GM23338 (cell line): ENCODE results near the gene ZBTB45. TPM values are rescaled to one million over a fixed set of nuclear protein-coding genes. Genes with fewer than 3 reads are reported as not detected.
A peak's percentile ranks its signal among the peaks of the same experiment; 100 is the strongest.
"Not testable (repeated sequence)": the region's sequence is repeated elsewhere in the genome, so short reads cannot be mapped to it uniquely, and the experiment has no call there.

Source experiments
- ATAC-seq: fragments of 200-7000 bp; cut with Tn5 transposase; 3 replicates; pipeline ENCODE4 v1.9.1; 2020
- DNase-seq: peaks from one replicate; pipeline ENCODE4 v3.0.0-alpha.2; 2015; ENCODE audit warnings: low spot score
- H2AFZ ChIP-seq: fragments of 200-600 bp; sonication (generic); 2 replicates; pipeline ENCODE4 v1.8.0; 2016; ENCODE audit warnings: antibody characterized with exemption, mild to moderate bottlenecking, moderate library complexity
- H3F3A ChIP-seq: fragments of 200-600 bp; sonication (generic); replicated peaks from 2 replicates; pipeline ENCODE4 v1.8.0; 2017; ENCODE audit warnings: antibody characterized with exemption, mixed run types, low read depth
- H3K27ac ChIP-seq: fragments of 200-600 bp; sonication (generic); 2 replicates; pipeline ENCODE4 v1.6.1; 2016; ENCODE audit warnings: low read depth
- H3K27me3 ChIP-seq: fragments of 200-600 bp; sonication (generic); 2 replicates; pipeline ENCODE4 v1.8.0; 2016; ENCODE audit warnings: mild to moderate bottlenecking, mixed run types, moderate library complexity; ENCODE audit not compliant: insufficient read depth
- H3K36me3 ChIP-seq: fragments of 200-600 bp; sonication (generic); 2 replicates; pipeline ENCODE4 v1.8.0; 2016; ENCODE audit warnings: mild to moderate bottlenecking; ENCODE audit not compliant: insufficient read depth
- H3K4me1 ChIP-seq: fragments of 200-600 bp; sonication (generic); 2 replicates; pipeline ENCODE4 v1.8.0; 2016; ENCODE audit warnings: mild to moderate bottlenecking, moderate library complexity; ENCODE audit not compliant: insufficient read depth
- H3K4me2 ChIP-seq: fragments of 200-600 bp; sonication (generic); 2 replicates; pipeline ENCODE4 v1.7.1; 2017; ENCODE audit warnings: mixed run types
- H3K4me3 ChIP-seq: fragments of 200-600 bp; sonication (generic); 2 replicates; pipeline ENCODE4 v1.6.1; 2016; ENCODE audit warnings: mixed run types
- H3K79me2 ChIP-seq: fragments of 200-600 bp; sonication (generic); replicated peaks from 2 replicates; pipeline ENCODE4 v1.8.0; 2017; ENCODE audit warnings: mild to moderate bottlenecking; ENCODE audit not compliant: insufficient read depth
- H3K9me2 ChIP-seq: fragments of 200-600 bp; sonication (generic); 2 replicates; pipeline ENCODE4 v1.8.0; 2017; ENCODE audit not compliant: insufficient read depth
- H4K20me1 ChIP-seq: fragments of 200-600 bp; sonication (generic); replicated peaks from 2 replicates; pipeline ENCODE4 v1.8.0; 2017; ENCODE audit warnings: mild to moderate bottlenecking; ENCODE audit not compliant: insufficient read depth
- H3K27ac Mint-ChIP-seq: 2 replicates; pipeline ENCODE4 v1.8.0; 2020; ENCODE audit warnings: inconsistent platforms, mild to moderate bottlenecking, moderate library complexity, mixed read lengths
- H3K27me3 Mint-ChIP-seq: 3 replicates; pipeline ENCODE4 v1.8.0; 2022; ENCODE audit warnings: low read depth, mild to moderate bottlenecking, moderate library complexity, mixed read lengths, inconsistent platforms; ENCODE audit not compliant: insufficient read depth, poor library complexity
- H3K36me3 Mint-ChIP-seq: 3 replicates; pipeline ENCODE4 v1.8.0; 2021; ENCODE audit warnings: low read depth, mild to moderate bottlenecking, inconsistent platforms, moderate library complexity, mixed read lengths
- H3K4me1 Mint-ChIP-seq: 3 replicates; pipeline ENCODE4 v1.8.0; 2020; ENCODE audit warnings: mild to moderate bottlenecking, inconsistent platforms, mixed read lengths
- H3K4me3 Mint-ChIP-seq: 3 replicates; pipeline ENCODE4 v1.8.0; 2021; ENCODE audit warnings: moderate library complexity, mild to moderate bottlenecking, inconsistent platforms, mixed read lengths
- H3K9me3 Mint-ChIP-seq: 3 replicates; pipeline ENCODE4 v1.8.0; 2020; ENCODE audit warnings: moderate library complexity, mild to moderate bottlenecking, inconsistent platforms, mixed read lengths
- CREB1 ChIP-seq: fragments of 250-450 bp; sonication (Bioruptor Pico); IDR thresholded peaks from 2 replicates; pipeline ENCODE4 v1.5.0; 2020; ENCODE audit warnings: low read depth, mild to moderate bottlenecking, moderate library complexity
- EZH2 ChIP-seq: fragments of 200-600 bp; sonication (generic); IDR thresholded peaks from one replicate; pipeline ENCODE4 v1.8.0; 2017; ENCODE audit warnings: antibody characterized with exemption, mild to moderate bottlenecking, low read depth; ENCODE audit not compliant: unreplicated experiment
- EZH2phosphoT487 ChIP-seq: fragments of 200-600 bp; sonication (generic); IDR thresholded peaks from one replicate; pipeline ENCODE4 v1.8.1; 2018; ENCODE audit warnings: antibody characterized with exemption; ENCODE audit not compliant: unreplicated experiment
- NANOG ChIP-seq: IDR thresholded peaks from 2 replicates; pipeline ENCODE4 v1.6.1; 2016; ENCODE audit warnings: antibody characterized with exemption, borderline replicate concordance
- POLR2AphosphoS5 ChIP-seq: IDR thresholded peaks from 2 replicates; pipeline ENCODE4 v1.6.1; 2016; ENCODE audit warnings: antibody characterized with exemption, low read depth
- STAT1 ChIP-seq: IDR thresholded peaks from one replicate; pipeline ENCODE4 v1.6.1; 2016; ENCODE audit warnings: antibody characterized with exemption; ENCODE audit not compliant: unreplicated experiment
- ZNF114 ChIP-seq: fragments of 250-450 bp; sonication (Bioruptor Pico); IDR thresholded peaks from 2 replicates; pipeline ENCODE4 v1.5.0; 2020; ENCODE audit warnings: mild to moderate bottlenecking, moderate library complexity
- ZNF331 ChIP-seq: fragments of 250-450 bp; sonication (Bioruptor Pico); IDR thresholded peaks from 2 replicates; pipeline ENCODE4 v1.5.0; 2020; ENCODE audit warnings: low read depth, mild to moderate bottlenecking, moderate library complexity
- polyA plus RNA-seq: library from polyadenylated mRNA; unstranded; fragments of >200 nt; fragmentation: Nextera tagmentation; extraction: Ambion mirVana; gene quantifications from 2 replicates; pipeline ENCODE4 v1.2.1, GENCODE V29; 2016
- total RNA-seq: library from RNA; depleted of rRNA; stranded (reverse); fragments of >200 nt; shearing (Covaris generic); gene quantifications from 2 replicates; pipeline ENCODE4 v1.2.3, GENCODE V29; 2014
- TF ChIP-seq, protein P1 (sequence below), 2 experiments: fragments of 200-600 bp in 1 of 2; sonication (generic) in 1 of 2; conservative IDR thresholded peaks; 2 replicates each; pipeline versions ENCODE4 v1.5.1 to v1.6.1; 2016 to 2017; ENCODE audit warnings: antibody characterized with exemption in 2 of 2, low read depth in 2 of 2, mild to moderate bottlenecking in 2 of 2, moderate library complexity in 1 of 2
- TF ChIP-seq, protein P2 (sequence below): IDR thresholded peaks from one replicate; pipeline ENCODE4 v1.6.1; 2018; ENCODE audit warnings: antibody characterized with exemption; ENCODE audit not compliant: unreplicated experiment
- TF ChIP-seq, protein P3 (sequence below): IDR thresholded peaks from 2 replicates; pipeline ENCODE4 v1.6.1; 2016; ENCODE audit warnings: antibody characterized with exemption

ZBTB45 gene
- total and polyA plus RNA-seq, 2 experiments from 2014 or later: 9.5 to 10.4 TPM

DNA sequence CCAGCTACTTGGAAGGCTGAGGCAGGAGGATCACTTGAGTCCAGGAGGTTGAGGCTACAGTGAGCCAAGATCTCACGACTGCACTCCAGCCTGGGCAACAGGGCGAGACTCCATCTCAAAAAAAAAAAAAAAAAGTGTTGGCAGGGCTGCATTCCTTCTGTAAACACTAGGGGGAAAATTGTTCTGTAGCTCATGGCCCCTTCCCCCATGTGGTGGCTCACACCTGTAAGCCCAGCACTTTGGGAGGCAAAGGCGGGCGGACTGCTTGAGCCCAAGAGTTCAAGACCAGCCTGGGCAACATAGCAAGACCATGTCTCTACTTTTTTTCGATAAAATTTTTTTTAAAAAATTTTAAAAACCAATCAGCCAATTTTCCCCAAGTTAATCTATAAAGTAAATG is 35.3 kb downstream of the ZBTB45 start:
- not testable (repeated sequence) for H3K27me3 Mint-ChIP-seq, H4K20me1 ChIP-seq, H3K4me3 Mint-ChIP-seq, H3F3A ChIP-seq, H3K27me3 ChIP-seq, H3K27ac ChIP-seq, H3K4me2 ChIP-seq, H3K36me3 ChIP-seq, H3K4me3 ChIP-seq, H2AFZ ChIP-seq, H3K36me3 Mint-ChIP-seq, H3K27ac Mint-ChIP-seq, H3K4me1 ChIP-seq, H3K79me2 ChIP-seq, H3K9me3 Mint-ChIP-seq, ATAC-seq, H3K4me1 Mint-ChIP-seq, H3K9me2 ChIP-seq
- peak; percentile 37 for DNase-seq
- TF ChIP-seq, protein P1, sequence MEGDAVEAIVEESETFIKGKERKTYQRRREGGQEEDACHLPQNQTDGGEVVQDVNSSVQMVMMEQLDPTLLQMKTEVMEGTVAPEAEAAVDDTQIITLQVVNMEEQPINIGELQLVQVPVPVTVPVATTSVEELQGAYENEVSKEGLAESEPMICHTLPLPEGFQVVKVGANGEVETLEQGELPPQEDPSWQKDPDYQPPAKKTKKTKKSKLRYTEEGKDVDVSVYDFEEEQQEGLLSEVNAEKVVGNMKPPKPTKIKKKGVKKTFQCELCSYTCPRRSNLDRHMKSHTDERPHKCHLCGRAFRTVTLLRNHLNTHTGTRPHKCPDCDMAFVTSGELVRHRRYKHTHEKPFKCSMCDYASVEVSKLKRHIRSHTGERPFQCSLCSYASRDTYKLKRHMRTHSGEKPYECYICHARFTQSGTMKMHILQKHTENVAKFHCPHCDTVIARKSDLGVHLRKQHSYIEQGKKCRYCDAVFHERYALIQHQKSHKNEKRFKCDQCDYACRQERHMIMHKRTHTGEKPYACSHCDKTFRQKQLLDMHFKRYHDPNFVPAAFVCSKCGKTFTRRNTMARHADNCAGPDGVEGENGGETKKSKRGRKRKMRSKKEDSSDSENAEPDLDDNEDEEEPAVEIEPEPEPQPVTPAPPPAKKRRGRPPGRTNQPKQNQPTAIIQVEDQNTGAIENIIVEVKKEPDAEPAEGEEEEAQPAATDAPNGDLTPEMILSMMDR (conservative IDR thresholded peaks at IDR 0.05; ENCODE audit: low read depth in 2 of 2): peak in 1 of 2 experiments; percentile 41; a peak in 2 of 4 replicates

DNA sequence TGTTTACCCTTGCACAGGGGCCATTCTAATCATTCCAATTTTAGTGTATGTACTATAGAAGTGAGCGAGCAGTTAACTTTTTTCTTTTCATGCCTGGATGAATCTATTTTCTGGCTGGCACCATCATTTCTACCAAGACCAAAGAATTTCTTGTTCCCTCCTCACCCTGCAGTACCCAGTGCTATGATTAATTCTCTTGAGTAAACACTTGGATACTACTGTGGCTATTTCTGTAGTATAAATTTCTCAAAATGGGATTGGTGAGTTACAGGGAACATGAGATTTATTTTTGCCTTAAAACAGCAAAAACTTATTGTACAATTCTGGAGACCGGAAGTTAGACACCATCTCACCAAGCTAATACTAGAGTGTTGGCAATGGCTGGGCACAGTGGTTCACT is 35.8 kb downstream of the ZBTB45 start:
- H4K20me1 ChIP-seq: peaks cover 4% of the 10 kb centered on the region; the same call in 1 of the 2 replicates
- no peak for ATAC-seq
- H3F3A ChIP-seq: no peaks in the 10 kb centered on the region

More for the DNA sequence above, 35.8 kb downstream of the ZBTB45 start:
- H3K9me2 ChIP-seq: no peaks in the 10 kb centered on the region
- no peak overlapping the region for H3K27ac ChIP-seq
- Mint-ChIP-seq H3K4me1 (no peaks in the 10 kb centered on the region), H3K4me3 (no peak overlapping the region), H3K27me3 (no peaks in the 10 kb centered on the region), H3K36me3 (no peaks in the 10 kb centered on the region; the same call in 2 of the 3 replicates), H3K9me3 (no peaks in the 10 kb centered on the region; the same call in 2 of the 3 replicates), H3K27ac (no peak overlapping the region)
- H3K4me1 ChIP-seq: no peaks in the 10 kb centered on the region
- DNase-seq: no peak
- H3K4me2 ChIP-seq: no peak overlapping the region
- no peaks in the 10 kb centered on the region for H3K36me3 ChIP-seq
- no peaks in the 10 kb centered on the region for H3K27me3 ChIP-seq
- H2AFZ ChIP-seq: no peak overlapping the region
- TF ChIP-seq POLR2AphosphoS5 (no peak), CREB1 (CRISPR knock-in tag) (no peak), STAT1 (no peak), EZH2 (no peak), ZNF114 (no peak), NANOG (no peak), ZNF331 (CRISPR knock-in tag) (no peak), EZH2phosphoT487 (no peak)
- TF ChIP-seq, protein P1 (conservative IDR thresholded peaks at IDR 0.05; ENCODE audit: low read depth in 2 of 2): no peak
- TF ChIP-seq, protein P2, sequence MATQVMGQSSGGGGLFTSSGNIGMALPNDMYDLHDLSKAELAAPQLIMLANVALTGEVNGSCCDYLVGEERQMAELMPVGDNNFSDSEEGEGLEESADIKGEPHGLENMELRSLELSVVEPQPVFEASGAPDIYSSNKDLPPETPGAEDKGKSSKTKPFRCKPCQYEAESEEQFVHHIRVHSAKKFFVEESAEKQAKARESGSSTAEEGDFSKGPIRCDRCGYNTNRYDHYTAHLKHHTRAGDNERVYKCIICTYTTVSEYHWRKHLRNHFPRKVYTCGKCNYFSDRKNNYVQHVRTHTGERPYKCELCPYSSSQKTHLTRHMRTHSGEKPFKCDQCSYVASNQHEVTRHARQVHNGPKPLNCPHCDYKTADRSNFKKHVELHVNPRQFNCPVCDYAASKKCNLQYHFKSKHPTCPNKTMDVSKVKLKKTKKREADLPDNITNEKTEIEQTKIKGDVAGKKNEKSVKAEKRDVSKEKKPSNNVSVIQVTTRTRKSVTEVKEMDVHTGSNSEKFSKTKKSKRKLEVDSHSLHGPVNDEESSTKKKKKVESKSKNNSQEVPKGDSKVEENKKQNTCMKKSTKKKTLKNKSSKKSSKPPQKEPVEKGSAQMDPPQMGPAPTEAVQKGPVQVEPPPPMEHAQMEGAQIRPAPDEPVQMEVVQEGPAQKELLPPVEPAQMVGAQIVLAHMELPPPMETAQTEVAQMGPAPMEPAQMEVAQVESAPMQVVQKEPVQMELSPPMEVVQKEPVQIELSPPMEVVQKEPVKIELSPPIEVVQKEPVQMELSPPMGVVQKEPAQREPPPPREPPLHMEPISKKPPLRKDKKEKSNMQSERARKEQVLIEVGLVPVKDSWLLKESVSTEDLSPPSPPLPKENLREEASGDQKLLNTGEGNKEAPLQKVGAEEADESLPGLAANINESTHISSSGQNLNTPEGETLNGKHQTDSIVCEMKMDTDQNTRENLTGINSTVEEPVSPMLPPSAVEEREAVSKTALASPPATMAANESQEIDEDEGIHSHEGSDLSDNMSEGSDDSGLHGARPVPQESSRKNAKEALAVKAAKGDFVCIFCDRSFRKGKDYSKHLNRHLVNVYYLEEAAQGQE: no peak
- TF ChIP-seq, protein P3, sequence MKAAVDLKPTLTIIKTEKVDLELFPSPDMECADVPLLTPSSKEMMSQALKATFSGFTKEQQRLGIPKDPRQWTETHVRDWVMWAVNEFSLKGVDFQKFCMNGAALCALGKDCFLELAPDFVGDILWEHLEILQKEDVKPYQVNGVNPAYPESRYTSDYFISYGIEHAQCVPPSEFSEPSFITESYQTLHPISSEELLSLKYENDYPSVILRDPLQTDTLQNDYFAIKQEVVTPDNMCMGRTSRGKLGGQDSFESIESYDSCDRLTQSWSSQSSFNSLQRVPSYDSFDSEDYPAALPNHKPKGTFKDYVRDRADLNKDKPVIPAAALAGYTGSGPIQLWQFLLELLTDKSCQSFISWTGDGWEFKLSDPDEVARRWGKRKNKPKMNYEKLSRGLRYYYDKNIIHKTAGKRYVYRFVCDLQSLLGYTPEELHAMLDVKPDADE: no peak
- no peak overlapping the region for H3K4me3 ChIP-seq
- H3K79me2 ChIP-seq: no peaks in the 10 kb centered on the region
